CD14-positive monocyte (primary cell): ENCODE data around the gene DCTN5. TPM values are rescaled to one million over a fixed set of nuclear protein-coding genes. Genes with fewer than 3 reads are reported as not detected.

Experiments
- DNase-seq, 3 donors: peaks; one replicate each; pipeline ENCODE4 v3.0.0-alpha.2; 2011 to 2022
- H2AFZ ChIP-seq: 2 replicates; pipeline ENCODE4 v1.6.0; 2012; ENCODE audit warnings: mild to moderate bottlenecking, low read depth, low read length, inconsistent platforms; ENCODE audit not compliant: insufficient read depth, poor library complexity, severe bottlenecking
- H3K27ac ChIP-seq, 2 donors: 1 replicate in 1 of 2; 2 replicates in 1 of 2; pipeline ENCODE4 v1.5.1; 2012 to 2013; ENCODE audit warnings: low read length in 2 of 2, control low read depth in 1 of 2, inconsistent platforms in 1 of 2, low read depth in 1 of 2, mild to moderate bottlenecking in 1 of 2
- H3K27me3 ChIP-seq, 2 donors: one replicate each; pipeline versions ENCODE4 v1.6.0 to v1.6.1; 2011 to 2013; ENCODE audit warnings: low read length in 2 of 2; ENCODE audit not compliant: control insufficient read depth in 2 of 2, insufficient read depth in 2 of 2
- H3K36me3 ChIP-seq, 2 donors: replicated peaks in 1 of 2; 1 replicate in 1 of 2; 2 replicates in 1 of 2; pipeline versions ENCODE4 v1.5.1 to v1.6.1; 2012 to 2013; ENCODE audit warnings: low read length in 2 of 2, control low read depth in 1 of 2, inconsistent platforms in 1 of 2, mild to moderate bottlenecking in 1 of 2; ENCODE audit not compliant: insufficient read depth in 2 of 2, control insufficient read depth in 1 of 2
- H3K4me1 ChIP-seq, 2 donors: 1 replicate in 1 of 2; 2 replicates in 1 of 2; pipeline versions ENCODE4 v1.5.1 to v1.6.1; 2012 to 2013; ENCODE audit warnings: low read length in 2 of 2, control low read depth in 1 of 2, inconsistent platforms in 1 of 2, mild to moderate bottlenecking in 1 of 2, moderate library complexity in 1 of 2; ENCODE audit not compliant: insufficient read depth in 2 of 2, control insufficient read depth in 1 of 2
- H3K4me2 ChIP-seq: replicated peaks from 2 replicates; pipeline ENCODE3; 2012; ENCODE audit warnings: low read length, moderate library complexity, mild to moderate bottlenecking; ENCODE audit not compliant: poor library complexity, severe bottlenecking; ENCODE audit errors: extremely low read depth
- H3K4me3 ChIP-seq, 3 experiments: fragments of 200-600 bp in 1 of 3; sonication (generic) in 1 of 3; replicated peaks in 1 of 3; 1 replicate in 2 of 3; 2 replicates in 1 of 3; pipeline ENCODE4 v1.5.1; 2011 to 2013; ENCODE audit warnings: low read length in 3 of 3, mild to moderate bottlenecking in 3 of 3, control low read depth in 2 of 3, low read depth in 2 of 3, inconsistent platforms in 1 of 3, moderate library complexity in 1 of 3
- H3K79me2 ChIP-seq: 2 replicates; pipeline ENCODE4 v1.6.0; 2012; ENCODE audit warnings: mild to moderate bottlenecking, control low read depth, inconsistent platforms, low read length, moderate library complexity; ENCODE audit not compliant: insufficient read depth
- H3K9ac ChIP-seq: 2 replicates; pipeline ENCODE4 v1.6.0; 2017; ENCODE audit warnings: low read length, mild to moderate bottlenecking; ENCODE audit not compliant: insufficient read depth, poor library complexity, severe bottlenecking
- H3K9me3 ChIP-seq, 2 donors: replicated peaks in 1 of 2; 1 replicate in 1 of 2; 2 replicates in 1 of 2; pipeline versions ENCODE4 v1.5.1 to v1.6.1; 2012 to 2013; ENCODE audit warnings: low read length in 2 of 2, control low read depth in 1 of 2; ENCODE audit not compliant: control insufficient read depth in 1 of 2, insufficient read depth in 1 of 2
- H4K20me1 ChIP-seq: 2 replicates; pipeline ENCODE4 v1.6.0; 2012; ENCODE audit warnings: mild to moderate bottlenecking, low read length, control low read depth, moderate library complexity; ENCODE audit not compliant: insufficient read depth
- H3K27ac Mint-ChIP-seq, 7 donors: one replicate each; pipeline ENCODE4 v1.8.0; 2020; ENCODE audit warnings: mild to moderate bottlenecking in 7 of 7, mixed read lengths in 7 of 7, moderate library complexity in 6 of 7, inconsistent platforms in 2 of 7
- H3K27me3 Mint-ChIP-seq, 3 donors: one replicate each; pipeline ENCODE4 v1.8.0; 2021 to 2022; ENCODE audit warnings: low read depth in 3 of 3, mild to moderate bottlenecking in 3 of 3, mixed read lengths in 3 of 3, moderate library complexity in 3 of 3, inconsistent platforms in 1 of 3
- H3K36me3 Mint-ChIP-seq, 2 donors: one replicate each; pipeline ENCODE4 v1.8.0; 2020; ENCODE audit warnings: mixed read lengths in 2 of 2, inconsistent platforms in 1 of 2, mild to moderate bottlenecking in 1 of 2
- H3K4me1 Mint-ChIP-seq: one replicate; pipeline ENCODE4 v1.8.0; 2020; ENCODE audit warnings: mild to moderate bottlenecking, mixed read lengths
- H3K4me3 Mint-ChIP-seq, 2 donors: one replicate each; pipeline ENCODE4 v1.8.0; 2020; ENCODE audit warnings: mild to moderate bottlenecking in 2 of 2, mixed read lengths in 2 of 2, moderate library complexity in 1 of 2
- H3K9me3 Mint-ChIP-seq, 7 donors: one replicate each; pipeline ENCODE4 v1.8.0; 2020 to 2022; ENCODE audit warnings: mixed read lengths in 7 of 7, mild to moderate bottlenecking in 6 of 7, moderate library complexity in 6 of 7, inconsistent platforms in 2 of 7
- CTCF ChIP-seq: fragments of 200-600 bp; IDR thresholded peaks from one replicate; pipeline ENCODE4 v1.8.0; 2022; ENCODE audit warnings: antibody characterized with exemption, mild to moderate bottlenecking
- WGBS: methylation state at CpG from one replicate; pipeline ENCODE4 v1.1.5; 2013; ENCODE audit warnings: missing lambda C conversion rate; ENCODE audit not compliant: insufficient coverage; 5-methylcytosine and 5-hydroxymethylcytosine counted together
- intact Hi-C, 2 donors: fragments of 100-400 bp; cut with micrococcal nuclease; formaldehyde crosslinking; loops; one replicate each; pipeline versions ENCODE4 v1.15.0 to v1.15.1; 2023
- polyA plus RNA-seq, 3 donors: library from polyadenylated mRNA; depleted of rRNA in 1 of 3; unstranded in 2 of 3; stranded (reverse) in 1 of 3; fragments of 300-500 nt in 2 of 3; fragments of >200 nt in 1 of 3; fragmentation: Illumina TruSeq in 2 of 3; gene quantifications; 1 replicate in 2 of 3; 2 replicates in 1 of 3; pipeline ENCODE4 v1.2.3, GENCODE V29; 2012 to 2021

DCTN5 gene
- polyA plus RNA-seq, 3 donors: 29.3 to 54.3 (median 42.0) TPM

- peak overlapping the region in 1 of 2 donors; percentile 1 for H3K4me3 Mint-ChIP-seq
- H3K27ac Mint-ChIP-seq: no peak overlapping the region
- Histone ChIP-seq H3K27me3 (no peaks in the 10 kb centered on the region), H2AFZ (no peak overlapping the region), H3K4me2 (no peak overlapping the region), H3K4me1 (no peaks in the 10 kb centered on the region), H3K79me2 (no peaks in the 10 kb centered on the region), H3K4me3 (no peak overlapping the region), H4K20me1 (no peaks in the 10 kb centered on the region), H3K27ac (no peak overlapping the region), H3K9ac (no peak overlapping the region), H3K36me3 (no peaks in the 10 kb centered on the region), H3K9me3 (peaks cover 3 to 5% of the 10 kb centered on the region in 2 donors)
- DNase-seq: no peak
- 70% methylated on average over 2 of the region's 2 CpGs for WGBS
- no peaks in the 10 kb centered on the region for H3K36me3 Mint-ChIP-seq
- no peak for TF ChIP-seq CTCF
- intact Hi-C loops: no loop called here
- peaks cover 3 to 10% (median 8%) of the 10 kb centered on the region in 7 donors for H3K9me3 Mint-ChIP-seq
- H3K4me1 Mint-ChIP-seq: no peaks in the 10 kb centered on the region
- peaks cover 5 to 13% (median 7%) of the 10 kb centered on the region in 3 donors for H3K27me3 Mint-ChIP-seq
Observed at GRCh38 chr16:23702951-23703350, 61.7 kb downstream of the DCTN5 start.

GRCh38 chr16:23704772-23705516 is 63.7 kb downstream of the DCTN5 start:
- DNase-seq: no peak
- intact Hi-C loops: no loop called here
- H3K9me3 ChIP-seq: peaks cover 13% of the 10 kb centered on the region in 2 donors
- H2AFZ ChIP-seq: no peak overlapping the region
- no peaks in the 10 kb centered on the region for H3K27me3 ChIP-seq
- Mint-ChIP-seq H3K4me3 (no peak overlapping the region), H3K9me3 (peaks cover 3 to 22% (median 19%) of the 10 kb centered on the region in 7 donors), H3K4me1 (no peaks in the 10 kb centered on the region), H3K27ac (no peak overlapping the region), H3K36me3 (no peaks in the 10 kb centered on the region), H3K27me3 (peaks cover 9 to 18% (median 9%) of the 10 kb centered on the region in 3 donors)
- H3K79me2 ChIP-seq: no peaks in the 10 kb centered on the region
- no peak overlapping the region for H3K4me3 ChIP-seq
- H3K27ac ChIP-seq: no peak overlapping the region
- WGBS: 92% methylated on average over 21 of the region's 22 CpGs
- no peak overlapping the region for H3K4me2 ChIP-seq
- no peak overlapping the region for H3K9ac ChIP-seq
- TF ChIP-seq CTCF: no peak
- H4K20me1 ChIP-seq: no peaks in the 10 kb centered on the region
- H3K4me1 ChIP-seq: no peaks in the 10 kb centered on the region
- H3K36me3 ChIP-seq: no peaks in the 10 kb centered on the region
